ENCODE results near the gene C18orf63. TPM values are rescaled to one million over a fixed set of nuclear protein-coding genes. Genes with fewer than 3 reads are reported as not detected.

Gene C18orf63
- total RNA-seq, 1 experiment from 2014 or later = not detected

GRCh38 chr18:74399091-74399887, 83.7 kb downstream of the C18orf63 start:
- intact Hi-C loops (cut with micrococcal nuclease; ENCODE audit: unreplicated experiment) = no loop called here
- no peaks in the 10 kb centered on the region for H3K36me3 Mint-ChIP-seq (ENCODE audit: insufficient read depth, unreplicated experiment)
- no TSS peak for BruUV-seq (replicated peaks)
- H3K4me3 Mint-ChIP-seq (ENCODE audit: low read depth, unreplicated experiment) = no peak overlapping the region
- no peak overlapping the region for H3K27ac Mint-ChIP-seq (ENCODE audit: unreplicated experiment)
- peaks cover 71% of the 10 kb centered on the region for H3K27me3 Mint-ChIP-seq (ENCODE audit: unreplicated experiment)
- DNase-seq = no peak
- H3K9me3 Mint-ChIP-seq (ENCODE audit: low read depth, unreplicated experiment) = no peaks in the 10 kb centered on the region
- CTCF ChIA-PET = interaction anchor here (0.6 kb wide), 1 partner anchor 563 kb away, joined by 3 read pairs; no protein-coding TSS in a partner anchor
- H3K4me1 Mint-ChIP-seq (ENCODE audit: low read depth, unreplicated experiment) = peaks cover 8% of the 10 kb centered on the region
- TF ChIP-seq CTCF (IDR thresholded peaks at IDR 0.05; ENCODE audit: unreplicated experiment) = no peak

GRCh38 chr18:74400813-74401212, 85.2 kb downstream of the C18orf63 start:
- no peaks in the 10 kb centered on the region for H3K36me3 Mint-ChIP-seq (ENCODE audit: insufficient read depth, unreplicated experiment)
- CTCF ChIA-PET = no interaction called here
- no peaks in the 10 kb centered on the region for H3K9me3 Mint-ChIP-seq (ENCODE audit: low read depth, unreplicated experiment)
- DNase-seq = no peak
- H3K27me3 Mint-ChIP-seq (ENCODE audit: unreplicated experiment) = peaks cover 69% of the 10 kb centered on the region
- H3K4me1 Mint-ChIP-seq (ENCODE audit: low read depth, unreplicated experiment) = peaks cover 8% of the 10 kb centered on the region
- H3K27ac Mint-ChIP-seq (ENCODE audit: unreplicated experiment) = no peak overlapping the region
- no TSS peak for BruUV-seq (replicated peaks)
- intact Hi-C loops (cut with micrococcal nuclease; ENCODE audit: unreplicated experiment) = no loop called here
- no peak for TF ChIP-seq CTCF (IDR thresholded peaks at IDR 0.05; ENCODE audit: unreplicated experiment)
- no peak overlapping the region for H3K4me3 Mint-ChIP-seq (ENCODE audit: low read depth, unreplicated experiment)

- Mint-ChIP-seq H3K4me3 (ENCODE audit: low read depth, unreplicated experiment) (no peak overlapping the region), H3K4me1 (ENCODE audit: low read depth, unreplicated experiment) (peaks cover 6% of the 10 kb centered on the region), H3K27ac (ENCODE audit: unreplicated experiment) (no peak overlapping the region), H3K36me3 (ENCODE audit: insufficient read depth, unreplicated experiment) (no peaks in the 10 kb centered on the region), H3K9me3 (ENCODE audit: low read depth, unreplicated experiment) (no peaks in the 10 kb centered on the region), H3K27me3 (ENCODE audit: unreplicated experiment) (peaks cover 67% of the 10 kb centered on the region)
- BruUV-seq (replicated peaks) = no TSS peak
- intact Hi-C loops (cut with micrococcal nuclease; ENCODE audit: unreplicated experiment) = no loop called here
- TF ChIP-seq CTCF (IDR thresholded peaks at IDR 0.05; ENCODE audit: unreplicated experiment) = no peak
- DNase-seq = no peak
- CTCF ChIA-PET = no interaction called here
These were observed 87.3 kb downstream of the C18orf63 start for GRCh38 chr18:74402806-74403433.

GRCh38 chr18:74407888-74408287, 92.2 kb downstream of the C18orf63 start:
- Mint-ChIP-seq H3K4me1 (ENCODE audit: low read depth, unreplicated experiment) (peaks cover 9% of the 10 kb centered on the region), H3K27me3 (ENCODE audit: unreplicated experiment) (peaks cover 74% of the 10 kb centered on the region), H3K9me3 (ENCODE audit: low read depth, unreplicated experiment) (no peaks in the 10 kb centered on the region), H3K36me3 (ENCODE audit: insufficient read depth, unreplicated experiment) (no peaks in the 10 kb centered on the region), H3K4me3 (ENCODE audit: low read depth, unreplicated experiment) (no peak overlapping the region), H3K27ac (ENCODE audit: unreplicated experiment) (no peak overlapping the region)
- CTCF ChIA-PET = interaction anchor here (0.7 kb wide), 1 partner anchor 213 kb away, joined by 3 read pairs; no protein-coding TSS in a partner anchor
- no peak for DNase-seq
- no TSS peak for BruUV-seq (replicated peaks)
- intact Hi-C loops (cut with micrococcal nuclease; ENCODE audit: unreplicated experiment) = no loop called here
- TF ChIP-seq CTCF (IDR thresholded peaks at IDR 0.05; ENCODE audit: unreplicated experiment) = no peak

Other genes with a start within 250 kb of the C18orf63 start
- gene FBXO15, start 168.0 kb upstream of the C18orf63 start, total RNA-seq (2022) = 1.5 and 1.7 TPM in 2 replicates
- gene TIMM21, start 167.3 kb upstream of the C18orf63 start, total RNA-seq (2022) = 44.9 and 46.7 TPM in 2 replicates
- 143 and 169 TPM in 2 replicates for gene CYB5A, start 23.9 kb upstream of the C18orf63 start, total RNA-seq (2022)
- gene DIPK1C, start 141.5 kb downstream of the C18orf63 start, total RNA-seq (2022) = not detected in 2 replicates
- gene CNDP2, start 180.5 kb downstream of the C18orf63 start, total RNA-seq (2022) = 279 and 312 TPM in 2 replicates
- gene CNDP1, start 218.7 kb downstream of the C18orf63 start, total RNA-seq (2022) = not detected in 2 replicates

All from Calu3 (cell line).